Measurements from ENCODE around the gene C1GALT1.
"Not testable (repeated sequence)": the region's sequence is repeated elsewhere in the genome, so short reads cannot be mapped to it uniquely, and the experiment has no call there.

GRCh38 chr7:7145151-7145550 is 37.2 kb upstream of the C1GALT1 start:
- TF ChIP-seq POLR2A, CTCF (IDR thresholded peaks at IDR 0.05): not testable (repeated sequence)

Data from adrenal gland (tissue), 5 donors.